ENCODE measurements around the gene ADGRE2. TPM values are rescaled to one million over a fixed set of nuclear protein-coding genes. Genes with fewer than 3 reads are reported as not detected.

Gene ADGRE2
- total and polyA plus RNA-seq, 2 of the 4 experiments (the other 2 are of a cell fraction): not detected

GRCh38 chr19:14719162-14719561 is 59.2 kb downstream of the ADGRE2 start:
- Histone ChIP-seq H2BK5ac (ENCODE audit: low read depth, low read length, poor library complexity, severe bottlenecking) (no peak overlapping the region), H3K14ac (replicated peaks; ENCODE audit: low read depth, low read length) (no peak overlapping the region), H2BK20ac (ENCODE audit: low read depth, low read length) (no peak overlapping the region), H2AK5ac (ENCODE audit: low read depth, low read length) (no peak overlapping the region), H3K4me3 (ENCODE audit: insufficient read depth, low read depth, low read length) (no peak overlapping the region), H2BK15ac (ENCODE audit: low read depth, low read length) (no peak overlapping the region), H3K4me1 (ENCODE audit: control insufficient read depth, insufficient read depth, low read length) (no peaks in the 10 kb centered on the region), H3K9me3 (ENCODE audit: control insufficient read depth, insufficient read depth, low read length) (peaks cover 73% of the 10 kb centered on the region), H4K91ac (ENCODE audit: insufficient read depth, low read depth, low read length) (no peak overlapping the region), H3K79me1 (ENCODE audit: low read depth in 1 of 2, low read length in 2 of 2) (no peaks in the 10 kb centered on the region; a peak in 1 of 4 replicates), H3K27me3 (ENCODE audit: control insufficient read depth, insufficient read depth, low read length) (no peaks in the 10 kb centered on the region), H3K9ac (ENCODE audit: low read depth, low read length) (no peak overlapping the region), H2AK9ac (replicated peaks; ENCODE audit: low read depth, low read length, poor library complexity) (no peak overlapping the region), H3K27ac (ENCODE audit: insufficient read depth, low read length) (no peak overlapping the region), H2BK120ac (ENCODE audit: low read depth, low read length) (no peak overlapping the region), H3K36me3 (ENCODE audit: control insufficient read depth, insufficient read depth, low read length) (peaks cover 56% of the 10 kb centered on the region), H2AFZ (replicated peaks; ENCODE audit: low read length, poor library complexity) (no peak overlapping the region), H3K9me1 (ENCODE audit: insufficient read depth, low read length) (no peaks in the 10 kb centered on the region), H4K5ac (ENCODE audit: low read depth, low read length) (no peak overlapping the region), H4K20me1 (ENCODE audit: insufficient read depth, low read length) (no peaks in the 10 kb centered on the region), H3K4ac (ENCODE audit: low read depth, low read length) (no peak overlapping the region), H4K8ac (ENCODE audit: low read depth in 2 of 2, low read length in 2 of 2) (no peak overlapping the region), H3K56ac (ENCODE audit: extremely low read depth, insufficient read depth, low read length) (no peak overlapping the region), H3K4me2 (ENCODE audit: low read depth, low read length) (no peak overlapping the region), H3K23ac (ENCODE audit: low read depth, low read length) (no peak overlapping the region), H3K18ac (ENCODE audit: low read depth, low read length) (no peak overlapping the region)
- no peak for DNase-seq
- WGBS, 2 experiments (ENCODE audit: extremely low coverage in 2 of 2, insufficient read length in 1 of 2): no CpG with 5 or more reads among the region's 3 CpGs
- TF ChIP-seq RFX5 (IDR thresholded peaks at IDR 0.05; ENCODE audit: low read depth, low read length): no peak
- no peak for TF ChIP-seq MAZ (IDR thresholded peaks at IDR 0.05; ENCODE audit: borderline replicate concordance, low read depth, low read length)
- no peak for TF ChIP-seq SMC3 (IDR thresholded peaks at IDR 0.05; ENCODE audit: low read depth, low read length)
- TF ChIP-seq RCOR1 (IDR thresholded peaks at IDR 0.05; ENCODE audit: insufficient replicate concordance, low read length): no peak
- TF ChIP-seq ELK1 (IDR thresholded peaks at IDR 0.05; ENCODE audit: borderline replicate concordance, low read depth, low read length): no peak
- no peak for ATAC-seq (ENCODE audit: low read depth)
- CTCF ChIA-PET: no interaction called here
- intact Hi-C loops (cut with micrococcal nuclease) (no loop called here), in situ Hi-C loops (cut with MboI; ENCODE audit: low sequenced_read_pairs) (no loop called here), dilution Hi-C loops (cut with HindIII; ENCODE audit: low sequenced_read_pairs, unreplicated experiment) (no loop called here)
- POLR2A ChIA-PET (ENCODE audit: unreplicated experiment): no interaction called here
- BruUV-seq (replicated peaks): TSS peak; percentile 44
